Kidney epithelial cell (primary cell): ENCODE results near the gene CYP4F2. TPM values are rescaled to one million over a fixed set of nuclear protein-coding genes. Genes with fewer than 3 reads are reported as not detected.
"Not testable (repeated sequence)": the region's sequence is repeated elsewhere in the genome, so short reads cannot be mapped to it uniquely, and the experiment has no call there.

Experiments
- DNase-seq: peaks from one replicate; pipeline ENCODE4 v3.0.0-alpha.2; 2010; ENCODE audit warnings: low read depth
- H3K27me3 ChIP-seq: 2 replicates; pipeline ENCODE4 v1.6.0; 2011; ENCODE audit warnings: low read length; ENCODE audit not compliant: control insufficient read depth, insufficient read depth
- H3K36me3 ChIP-seq: 2 replicates; pipeline ENCODE4 v1.5.1; 2011; ENCODE audit warnings: low read length; ENCODE audit not compliant: control insufficient read depth, insufficient read depth
- H3K4me3 ChIP-seq: 2 replicates; pipeline ENCODE4 v1.5.1; 2011; ENCODE audit warnings: low read depth, mild to moderate bottlenecking, control low read depth, low read length
- CTCF ChIP-seq: IDR thresholded peaks from 2 replicates; pipeline ENCODE4 v1.5.1; 2011; ENCODE audit warnings: mild to moderate bottlenecking, moderate library complexity, low read length, control low read depth, inconsistent platforms; ENCODE audit not compliant: insufficient read depth, poor library complexity, severe bottlenecking
- total RNA-seq: library from RNA; depleted of rRNA; stranded (reverse); fragments of >200 nt; gene quantifications from 2 replicates; pipeline ENCODE4 v1.2.3, GENCODE V29; 2015

CYP4F2 gene
- total RNA-seq, 1 donor from 2014 or later = not detected

GRCh38 chr19:15935167-15935702 lies 37.4 kb upstream of the CYP4F2 start:
- H3K27me3 ChIP-seq = peaks cover 5% of the 10 kb centered on the region
- no peak for TF ChIP-seq CTCF
- no peak for DNase-seq
- no peak overlapping the region for H3K4me3 ChIP-seq
- H3K36me3 ChIP-seq = no peaks in the 10 kb centered on the region

- Histone ChIP-seq H3K27me3 (peaks cover 5% of the 10 kb centered on the region), H3K4me3 (no peak within 1 kb of the TSS), H3K36me3 (no peaks in the 10 kb centered on the region)
- peak; percentile 21 for DNase-seq
- no peak for TF ChIP-seq CTCF
Measured at GRCh38 chr19:15934332-15935078, 36.6 kb upstream of the CYP4F2 start, which contains the start of gene CYP4F11. TSS of gene CYP4F11 (minus strand) at chr19:15934529. CDS start at chr19:15934408, 121 bp downstream.

GRCh38 chr19:15933761-15934331 lies 36.0 kb upstream of the CYP4F2 start:
- H3K36me3 ChIP-seq, H3K27me3 ChIP-seq, DNase-seq, H3K4me3 ChIP-seq: not testable (repeated sequence)

GRCh38 chr19:15928321-15928720 lies 30.4 kb upstream of the CYP4F2 start:
- no peaks in the 10 kb centered on the region for H3K36me3 ChIP-seq
- no peak for TF ChIP-seq CTCF
- no peaks in the 10 kb centered on the region for H3K27me3 ChIP-seq
- no peak overlapping the region for H3K4me3 ChIP-seq
- DNase-seq = no peak

- no peak for DNase-seq
- Histone ChIP-seq H3K27me3 (no peaks in the 10 kb centered on the region), H3K4me3 (no peak overlapping the region), H3K36me3 (no peaks in the 10 kb centered on the region)
- no peak for TF ChIP-seq CTCF
Measured at GRCh38 chr19:15926484-15926883, 28.6 kb upstream of the CYP4F2 start.

- no peak for TF ChIP-seq CTCF
- no peaks in the 10 kb centered on the region for H3K36me3 ChIP-seq
- no peaks in the 10 kb centered on the region for H3K27me3 ChIP-seq
- no peak overlapping the region for H3K4me3 ChIP-seq
- DNase-seq = no peak
Measured at GRCh38 chr19:15923702-15924101, 25.8 kb upstream of the CYP4F2 start.
